HG02938 (cell line): Measurements from ENCODE around the gene MEF2D.

Source experiments
- ATAC-seq: cut with Tn5 transposase; IDR thresholded peaks from one replicate; pipeline ENCODE4 v1.9.1; 2021; ENCODE audit warnings: mild to moderate bottlenecking, moderate library complexity; ENCODE audit not compliant: unreplicated experiment

The MEF2D gene

GRCh38 chr1:156500543-156500792 lies at the start of gene MEF2D:
TSS of gene MEF2D (minus strand) at chr1:156500775. CDS start at chr1:156483292, 17,483 bp downstream.
- peak; percentile 1 for ATAC-seq

GRCh38 chr1:156550346-156550745 lies 49.8 kb upstream of the MEF2D start:
- no peak for ATAC-seq

- no peak for ATAC-seq
Measured at GRCh38 chr1:156549831-156550230, 49.3 kb upstream of the MEF2D start.

- no peak for ATAC-seq
Measured at GRCh38 chr1:156549390-156549789, 48.8 kb upstream of the MEF2D start.

DNA sequence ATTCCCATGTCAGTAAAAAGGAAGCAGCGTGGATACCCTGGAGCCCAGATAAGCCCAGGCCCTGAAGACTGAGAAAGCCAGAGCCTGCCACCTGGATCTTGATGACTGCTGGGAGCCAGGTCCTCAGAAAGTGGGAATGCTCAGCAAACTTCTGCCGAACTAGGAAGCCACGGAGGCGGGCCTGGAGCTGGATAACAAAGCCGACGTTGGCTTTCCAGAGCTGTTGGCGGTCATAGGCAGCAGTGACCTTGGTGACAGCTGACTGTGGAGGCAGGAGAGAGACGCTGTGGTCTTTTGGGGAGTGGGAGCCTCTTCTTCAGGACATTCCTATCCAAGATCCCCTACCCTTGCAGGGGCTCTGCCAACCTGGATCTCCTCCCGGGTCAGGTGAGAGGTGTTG lies 47.4 kb upstream of the MEF2D start:
- ATAC-seq: no peak

GRCh38 chr1:156547434-156547833 lies 46.9 kb upstream of the MEF2D start:
- no peak for ATAC-seq

- no peak for ATAC-seq
Measured at GRCh38 chr1:156546267-156546666, 45.7 kb upstream of the MEF2D start.

GRCh38 chr1:156544592-156545102 lies 44.1 kb upstream of the MEF2D start:
- no peak for ATAC-seq

GRCh38 chr1:156543066-156543465 lies 42.5 kb upstream of the MEF2D start:
- ATAC-seq: no peak

GRCh38 chr1:156540955-156541354 lies 40.4 kb upstream of the MEF2D start:
- no peak for ATAC-seq

- no peak for ATAC-seq
Measured at GRCh38 chr1:156539818-156540355, 39.3 kb upstream of the MEF2D start.

- no peak for ATAC-seq
Measured at GRCh38 chr1:156538711-156539440, 38.3 kb upstream of the MEF2D start.

DNA sequence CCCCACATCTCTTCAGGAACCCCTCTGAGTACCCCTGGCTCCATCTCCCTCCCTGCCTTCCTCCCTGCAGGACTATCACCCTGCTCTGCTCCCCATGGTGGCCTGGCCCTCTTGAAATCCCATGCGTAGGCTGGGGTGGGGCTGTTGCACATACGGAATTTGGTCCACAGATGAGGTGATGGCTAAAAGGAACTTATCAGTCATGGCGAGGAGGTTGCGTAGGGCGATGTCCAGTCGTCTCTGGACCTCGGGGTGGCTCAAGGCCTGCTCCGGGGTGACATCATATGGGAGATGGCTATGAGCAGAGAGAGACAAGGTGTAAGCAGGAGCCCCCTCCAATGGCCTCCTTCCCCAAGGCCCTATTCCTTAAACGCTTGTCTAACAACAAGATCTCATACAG lies 36.5 kb upstream of the MEF2D start:
- no peak for ATAC-seq

GRCh38 chr1:156534424-156535060 lies 34.0 kb upstream of the MEF2D start:
- no peak for ATAC-seq

DNA sequence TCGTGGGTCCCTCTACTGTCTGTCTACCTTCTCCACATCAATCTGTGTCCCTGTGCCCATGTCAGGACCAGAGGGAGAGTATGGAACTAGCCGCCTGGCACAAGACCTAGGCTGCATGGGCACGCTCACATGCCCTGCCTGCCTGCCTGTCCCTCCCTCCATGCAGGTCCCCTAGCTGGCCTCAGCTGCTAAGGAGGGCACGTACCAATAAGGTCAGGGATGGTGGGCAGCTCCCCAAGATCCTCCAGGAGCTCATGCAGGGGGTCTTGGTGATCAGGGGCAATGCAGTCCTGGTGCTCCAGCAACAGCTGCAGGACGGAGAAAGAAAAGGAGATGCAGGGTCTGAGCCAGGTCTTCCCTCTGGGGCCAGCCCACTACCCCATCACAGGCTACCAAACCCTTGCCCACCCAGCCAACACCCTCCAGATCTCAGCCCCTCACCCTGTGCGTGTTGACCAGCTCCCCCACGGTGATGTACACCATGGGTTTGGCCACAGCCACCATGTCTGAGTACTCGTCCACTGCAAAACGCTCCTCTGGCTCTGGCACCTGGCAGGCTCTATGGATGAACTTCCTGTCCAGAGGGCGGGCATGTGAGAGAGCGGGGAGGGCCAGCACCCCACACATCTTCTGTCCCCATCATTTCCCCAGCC lies 33.1 kb upstream of the MEF2D start:
- ATAC-seq: no peak

DNA sequence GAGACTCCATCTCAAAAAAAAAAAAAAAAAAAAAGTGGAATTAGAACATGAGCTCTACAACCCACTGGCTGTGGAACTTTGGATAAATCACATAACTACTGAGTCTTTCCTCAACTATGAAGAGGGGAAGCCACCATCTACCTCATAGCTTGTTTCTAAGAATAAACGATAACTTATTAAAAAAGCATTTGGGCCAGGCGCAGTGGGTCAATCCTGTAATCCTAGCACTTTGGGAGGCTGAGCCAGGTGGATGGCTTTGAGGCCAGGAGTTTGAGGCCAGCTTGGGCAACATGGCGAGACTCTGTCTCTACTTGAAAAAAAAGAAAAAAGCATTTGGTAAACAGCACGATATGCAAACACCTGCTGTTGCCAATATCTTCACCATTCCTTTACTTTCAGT lies 31.8 kb upstream of the MEF2D start:
- no peak for ATAC-seq

DNA sequence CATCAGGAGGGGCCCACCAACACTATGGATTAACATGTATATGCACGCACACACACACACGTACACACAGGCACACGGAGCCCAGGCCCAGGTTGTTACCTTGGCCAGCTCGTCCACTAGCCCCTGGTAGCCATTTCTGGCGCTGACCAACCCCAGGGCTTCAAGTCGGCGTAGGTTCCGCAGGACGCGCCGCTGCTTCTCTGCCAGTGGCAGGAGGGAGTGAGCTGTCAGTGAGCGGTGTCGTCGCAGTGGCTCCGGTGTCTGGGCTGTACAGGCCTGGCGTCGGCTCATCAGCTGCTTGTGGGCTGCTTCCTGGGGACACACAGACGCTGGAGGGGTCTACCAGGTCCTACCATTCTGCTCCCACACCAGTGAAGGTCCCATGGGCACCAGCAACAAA lies 29.4 kb upstream of the MEF2D start:
- ATAC-seq: no peak

DNA sequence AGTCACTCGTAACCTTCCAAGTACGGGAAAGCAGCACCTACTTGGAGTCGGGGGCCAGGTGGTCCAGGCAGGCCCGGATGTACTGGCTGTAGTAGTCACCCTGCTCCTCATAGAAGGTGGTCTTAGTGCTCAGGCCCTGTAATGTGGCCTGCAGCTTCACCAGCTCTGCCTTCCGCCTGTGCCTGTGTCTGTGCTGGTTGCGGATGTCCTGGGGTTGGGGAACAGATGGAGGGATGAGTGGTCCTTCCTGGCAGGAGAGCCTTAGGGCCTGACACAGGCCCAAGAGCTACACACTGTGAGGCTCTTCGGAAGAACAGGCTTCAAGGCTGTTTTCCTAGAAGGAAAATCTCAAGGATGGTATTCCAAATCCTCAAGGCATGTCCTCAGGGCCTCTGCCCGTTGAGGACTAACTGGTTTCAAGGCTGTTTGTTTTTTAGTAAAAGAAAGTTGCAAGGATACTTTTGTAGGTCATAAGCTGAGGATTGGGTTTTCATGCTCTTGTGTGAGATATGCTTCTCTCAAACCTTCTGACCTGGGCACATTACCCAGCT lies 28.4 kb upstream of the MEF2D start:
- ATAC-seq: no peak

DNA sequence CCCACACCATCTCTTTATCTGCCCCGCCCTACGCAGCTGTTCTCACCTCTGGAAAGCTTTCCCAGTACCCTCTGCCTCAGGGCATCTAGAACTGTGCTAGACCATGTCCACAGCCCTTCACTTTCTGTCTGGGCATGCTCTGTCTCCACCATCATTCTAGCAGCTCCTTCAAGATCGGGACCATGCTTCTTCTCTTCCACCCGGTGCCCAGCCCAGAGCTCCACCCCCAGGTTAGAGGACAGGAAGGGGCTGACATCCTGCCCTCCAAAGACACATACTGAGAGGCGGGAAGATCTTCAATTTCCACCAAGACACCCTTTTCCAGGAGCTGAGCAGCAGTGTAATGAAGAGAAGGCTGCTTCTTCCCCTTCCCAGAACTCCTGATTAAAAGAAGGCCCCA lies 27.7 kb upstream of the MEF2D start:
- ATAC-seq: no peak

DNA sequence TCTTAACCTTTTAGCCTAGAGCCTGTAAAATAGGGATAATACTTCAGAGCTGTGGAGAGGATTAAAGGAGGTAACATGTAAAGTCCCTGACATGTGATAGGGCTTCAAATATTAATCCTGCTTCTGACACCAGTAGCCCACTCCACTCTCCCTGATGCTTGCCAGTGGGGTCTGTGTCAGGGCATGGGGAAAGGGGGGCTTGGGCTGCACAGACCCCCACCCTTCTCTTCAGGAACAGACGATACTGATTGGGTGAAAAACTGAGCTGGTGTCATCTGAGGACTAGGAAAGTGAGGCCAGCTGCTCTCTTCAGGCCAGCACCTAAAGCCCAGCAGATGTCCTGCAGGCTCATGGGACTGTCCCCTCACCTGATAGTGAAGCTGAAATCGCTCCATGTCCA lies 27.0 kb upstream of the MEF2D start:
- no peak for ATAC-seq

GRCh38 chr1:156525856-156526489 lies 25.4 kb upstream of the MEF2D start:
- no peak for ATAC-seq
